Adrenal gland (tissue), 12 donors: Measurements from ENCODE around the gene ZNF616. TPM values are rescaled to one million over a fixed set of nuclear protein-coding genes. Genes with fewer than 3 reads are reported as not detected.

Experiments
- DNase-seq, 7 donors: peaks; one replicate each; pipeline ENCODE4 v3.0.0-alpha.2; 2019 to 2020
- H3K27ac ChIP-seq, 5 donors: fragments of 200-600 bp; sonication (generic) in 4 of 5; 1 replicate in 3 of 5; 2 replicates in 2 of 5; pipeline versions ENCODE4 v1.5.1 to v1.8.0; 2016 to 2020; ENCODE audit warnings: mild to moderate bottlenecking in 1 of 5
- H3K27me3 ChIP-seq: fragments of 200-600 bp; 2 replicates; pipeline ENCODE4 v1.8.0; 2021
- H3K36me3 ChIP-seq, 2 donors: fragments of 200-600 bp; replicated peaks in 1 of 2; 1 replicate in 1 of 2; 2 replicates in 1 of 2; pipeline versions ENCODE4 v1.5.1 to v1.8.0; 2018 to 2022
- H3K4me1 ChIP-seq, 2 donors: fragments of 200-600 bp; replicated peaks in 1 of 2; 1 replicate in 1 of 2; 2 replicates in 1 of 2; pipeline versions ENCODE4 v1.5.1 to v1.8.0; 2018 to 2021
- H3K4me3 ChIP-seq, 4 donors: fragments of 200-600 bp; sonication (generic) in 3 of 4; one replicate each; pipeline ENCODE4 v1.5.1; 2016 to 2018
- H3K9me3 ChIP-seq, 3 donors: fragments of 200-600 bp; sonication (generic) in 1 of 3; replicated peaks in 1 of 3; 1 replicate in 2 of 3; 2 replicates in 1 of 3; pipeline versions ENCODE4 v1.5.1 to v1.8.0; 2016 to 2021
- POLR2A ChIP-seq, 2 donors: fragments of 450-650 bp; IDR thresholded peaks; one replicate each; pipeline ENCODE4 v1.6.1; 2017; ENCODE audit warnings: antibody characterized with exemption in 2 of 2, mild to moderate bottlenecking in 2 of 2, moderate library complexity in 1 of 2
- WGBS, 4 donors: extraction: QIAGEN DNeasy Blood & Tissue Kit in 2 of 4; methylation state at CpG; one replicate each; pipeline versions ENCODE4 v1.1.5 to v1.1.7; 2013 to 2017; 5-methylcytosine and 5-hydroxymethylcytosine counted together
- intact Hi-C, 2 donors: fragments of 100-400 bp; cut with DNase I; formaldehyde crosslinking; loops; one replicate each; pipeline versions ENCODE4 v1.14.1 to v1.15.0; 2022 to 2023
- polyA plus RNA-seq, 3 donors: library from polyadenylated mRNA; stranded (reverse); fragments of 200-250 nt in 2 of 3; fragments of 350-450 nt in 1 of 3; fragmentation: Illumina TruSeq in 1 of 3; extraction: RNeasy Lipid Tissue Mini Kit (QIAGEN cat#74804) in 1 of 3; gene quantifications; one replicate each; pipeline ENCODE4 v1.2.3, GENCODE V29; 2013 to 2014
- total RNA-seq, 9 donors: library from RNA; depleted of rRNA in 4 of 9; stranded (reverse); fragments of >200 nt in 4 of 9; fragments of 120-200 nt in 1 of 9; fragmentation: NEBNext Ultra II Directional in 1 of 9; extraction: Animal tissue kit (Norgen Biotek cat#: 25700) in 1 of 9; gene quantifications; one replicate each; pipeline versions ENCODE4 v1.1.0 to v1.2.4, GENCODE V29; 2013 to 2023
- TF ChIP-seq, protein P1 (sequence below), 6 experiments: fragments of 450-650 bp in 4 of 6; fragments of 200-600 bp in 2 of 6; sonication (generic) in 1 of 6; IDR thresholded peaks; 1 replicate in 5 of 6; 2 replicates in 1 of 6; pipeline versions ENCODE4 v1.5.1 to v1.8.0; 2016 to 2021; ENCODE audit warnings: antibody characterized with exemption in 6 of 6, mild to moderate bottlenecking in 2 of 6, moderate library complexity in 1 of 6
- donor health status: healthy with polysubstance abuse.
- donor health status: Bipolar disorder and iron deficiency.
- donor health status: DM: yes; HTN: yes; CAD: no.
- donor health status: DM: no; HTN: no; CAD: no.
- donor health status: DM: no; HTN: no; CAD: no.
- donor health status: DM: yes; HTN: yes; CAD: no.

ZNF616 gene
- total and polyA plus RNA-seq, 12 donors: 5.2 to 55.4 (median 15.1) TPM

DNA sequence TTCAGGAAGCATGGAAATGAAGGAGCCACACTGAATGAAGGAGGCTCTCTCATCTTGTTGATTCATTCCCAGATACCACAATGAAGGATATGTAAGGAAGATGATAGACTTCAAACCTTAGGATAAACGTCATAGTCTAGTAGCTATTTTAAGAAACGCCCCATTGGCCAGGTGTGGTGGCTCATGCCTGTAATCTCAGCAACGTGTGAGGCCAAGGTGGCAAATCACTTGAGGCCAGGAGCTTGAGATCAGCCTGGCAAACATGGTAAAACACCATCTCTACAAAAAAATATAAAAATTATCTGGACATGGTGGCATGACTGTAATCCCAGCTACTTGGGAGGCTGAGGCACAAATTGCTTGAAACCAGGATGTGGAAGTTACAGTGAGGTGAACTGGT, 27.1 kb downstream of the ZNF616 start:
- TF ChIP-seq, protein P1, sequence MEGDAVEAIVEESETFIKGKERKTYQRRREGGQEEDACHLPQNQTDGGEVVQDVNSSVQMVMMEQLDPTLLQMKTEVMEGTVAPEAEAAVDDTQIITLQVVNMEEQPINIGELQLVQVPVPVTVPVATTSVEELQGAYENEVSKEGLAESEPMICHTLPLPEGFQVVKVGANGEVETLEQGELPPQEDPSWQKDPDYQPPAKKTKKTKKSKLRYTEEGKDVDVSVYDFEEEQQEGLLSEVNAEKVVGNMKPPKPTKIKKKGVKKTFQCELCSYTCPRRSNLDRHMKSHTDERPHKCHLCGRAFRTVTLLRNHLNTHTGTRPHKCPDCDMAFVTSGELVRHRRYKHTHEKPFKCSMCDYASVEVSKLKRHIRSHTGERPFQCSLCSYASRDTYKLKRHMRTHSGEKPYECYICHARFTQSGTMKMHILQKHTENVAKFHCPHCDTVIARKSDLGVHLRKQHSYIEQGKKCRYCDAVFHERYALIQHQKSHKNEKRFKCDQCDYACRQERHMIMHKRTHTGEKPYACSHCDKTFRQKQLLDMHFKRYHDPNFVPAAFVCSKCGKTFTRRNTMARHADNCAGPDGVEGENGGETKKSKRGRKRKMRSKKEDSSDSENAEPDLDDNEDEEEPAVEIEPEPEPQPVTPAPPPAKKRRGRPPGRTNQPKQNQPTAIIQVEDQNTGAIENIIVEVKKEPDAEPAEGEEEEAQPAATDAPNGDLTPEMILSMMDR (IDR thresholded peaks at IDR 0.05): no peak
- no peak for TF ChIP-seq POLR2A (IDR thresholded peaks at IDR 0.05)
- no peak overlapping the region for H3K4me3 ChIP-seq
- intact Hi-C loops: no loop called here
- DNase-seq: no peak
- H3K4me1 ChIP-seq: no peaks in the 10 kb centered on the region
- H3K9me3 ChIP-seq: peaks cover 7 to 91% (median 19%) of the 10 kb centered on the region in 3 donors
- no peak overlapping the region for H3K27ac ChIP-seq
- 77 to 86% (median 86%) methylated on average over 3 of the region's 3 CpGs for WGBS, 4 donors
- H3K36me3 ChIP-seq: peaks cover 0 to 13% of the 10 kb centered on the region in 2 donors
- no peaks in the 10 kb centered on the region for H3K27me3 ChIP-seq

DNA sequence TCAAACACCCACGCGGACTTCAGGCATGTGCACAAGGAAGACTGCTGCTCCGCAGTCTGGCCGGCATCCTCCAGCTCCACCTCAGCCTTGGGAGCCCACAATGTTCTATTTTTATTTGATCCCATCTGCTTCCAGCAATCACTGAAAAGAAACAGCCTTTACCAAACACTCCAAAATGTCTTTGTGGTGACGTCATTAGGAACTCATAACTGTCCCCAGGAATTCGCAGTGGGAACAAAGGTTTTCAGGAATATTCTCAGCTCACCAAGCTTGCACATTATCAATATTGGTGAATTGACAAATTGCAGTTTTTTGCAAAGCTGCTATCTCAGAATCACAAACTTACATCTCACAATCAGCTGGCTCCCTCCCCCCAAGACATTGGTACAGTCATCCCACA, 29.0 kb downstream of the ZNF616 start:
- peaks cover 0 to 77% (median 16%) of the 10 kb centered on the region in 3 donors for H3K9me3 ChIP-seq
- TF ChIP-seq, protein P1 (IDR thresholded peaks at IDR 0.05): no peak
- no peak for TF ChIP-seq POLR2A (IDR thresholded peaks at IDR 0.05)
- intact Hi-C loops: no loop called here
- H3K4me1 ChIP-seq: no peaks in the 10 kb centered on the region
- DNase-seq: no peak
- H3K27me3 ChIP-seq: no peaks in the 10 kb centered on the region
- 89 to 92% (median 91%) methylated on average over 6 of the region's 6 CpGs for WGBS, 4 donors
- no peak overlapping the region for H3K27ac ChIP-seq
- H3K4me3 ChIP-seq: no peak overlapping the region
- H3K36me3 ChIP-seq: peaks cover 0 to 2% of the 10 kb centered on the region in 2 donors

DNA sequence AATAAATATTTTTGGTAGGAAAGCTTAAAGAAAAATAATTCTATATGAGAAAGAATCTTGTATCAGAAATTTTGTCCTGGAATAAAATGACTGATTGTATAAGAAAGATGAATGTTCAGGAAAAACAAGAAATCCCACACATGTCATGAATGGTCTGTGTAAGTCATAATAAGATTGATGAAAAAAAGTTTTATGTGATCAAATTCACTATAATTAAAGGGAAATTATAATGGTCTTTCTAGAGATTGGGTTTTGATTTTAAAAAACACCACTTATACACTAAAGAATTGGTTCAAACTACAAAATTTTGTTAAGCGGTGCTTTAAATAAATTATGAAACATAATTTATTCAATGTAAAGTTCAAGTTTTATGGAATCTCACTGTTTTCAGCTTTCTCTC, 37.0 kb downstream of the ZNF616 start:
- Histone ChIP-seq H3K4me3 (no peak overlapping the region), H3K36me3 (no peaks in the 10 kb centered on the region), H3K9me3 (peaks cover 0 to 9% (median 0%) of the 10 kb centered on the region in 3 donors), H3K4me1 (peaks cover 0 to 4% of the 10 kb centered on the region in 2 donors), H3K27me3 (no peaks in the 10 kb centered on the region), H3K27ac (no peak overlapping the region)
- 85 to 94% (median 93%) methylated on average over 1 of the region's 1 CpG for WGBS, 4 donors
- intact Hi-C loops: no loop called here
- DNase-seq: no peak
- TF ChIP-seq, protein P1 (IDR thresholded peaks at IDR 0.05): no peak

DNA sequence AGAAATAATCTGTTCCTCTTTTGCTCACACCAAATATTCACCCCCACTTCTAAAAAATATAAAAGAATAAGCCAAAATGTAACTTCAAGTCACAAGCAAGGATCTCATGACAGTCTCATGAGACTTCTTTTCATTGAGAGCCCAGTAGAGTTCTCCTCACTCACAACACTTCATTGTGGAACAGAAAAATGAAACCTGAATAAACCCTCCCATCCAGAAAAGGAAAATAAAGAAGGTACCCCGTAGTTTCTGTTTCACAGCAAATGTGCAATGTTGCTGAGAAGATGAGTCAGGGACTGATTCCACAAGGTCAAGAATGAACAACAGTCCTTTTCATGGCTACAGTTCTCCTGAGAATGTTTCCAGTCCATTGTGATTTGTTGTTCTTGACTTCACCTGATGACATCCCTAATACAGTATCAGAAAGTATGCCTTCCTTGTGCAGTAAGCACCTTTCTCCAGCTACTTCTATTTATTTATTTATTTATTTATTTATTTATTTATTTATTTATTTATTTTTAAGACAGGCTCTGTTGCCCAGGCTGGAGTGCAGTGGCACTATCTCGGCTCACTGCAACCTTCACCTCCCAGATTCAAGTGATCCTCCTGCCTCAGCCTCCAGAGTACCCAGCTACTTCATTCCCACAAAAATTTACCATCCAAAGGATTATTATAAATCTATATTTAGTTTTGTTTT, 37.7 kb downstream of the ZNF616 start:
- DNase-seq: no peak
- no peak for TF ChIP-seq POLR2A (IDR thresholded peaks at IDR 0.05)
- TF ChIP-seq, protein P1 (IDR thresholded peaks at IDR 0.05): no peak
- intact Hi-C loops: no loop called here
- Histone ChIP-seq H3K27me3 (no peaks in the 10 kb centered on the region), H3K9me3 (peaks cover 0 to 7% (median 0%) of the 10 kb centered on the region in 3 donors), H3K4me3 (no peak overlapping the region), H3K27ac (no peak overlapping the region), H3K36me3 (no peaks in the 10 kb centered on the region), H3K4me1 (peaks cover 0 to 4% of the 10 kb centered on the region in 2 donors)
- WGBS, 4 donors: 67 to 80% (median 77%) methylated on average over 2 of the region's 2 CpGs
